ENCODE results near the gene PALB2. TPM values are rescaled to one million over a fixed set of nuclear protein-coding genes. Genes with fewer than 3 reads are reported as not detected.

The PALB2 gene
- total and polyA plus RNA-seq, 9 of the 15 experiments (the other 6 are each of a cell fraction or from before 2014, with no cell fraction given): 7.0 to 25.8 (median 15.2) TPM

GRCh38 chr16:23556881-23557778, 84.0 kb downstream of the PALB2 start, which contains the start of the genes EARS2 and UBFD1 (continued):
- TF ChIP-seq, protein P1, sequence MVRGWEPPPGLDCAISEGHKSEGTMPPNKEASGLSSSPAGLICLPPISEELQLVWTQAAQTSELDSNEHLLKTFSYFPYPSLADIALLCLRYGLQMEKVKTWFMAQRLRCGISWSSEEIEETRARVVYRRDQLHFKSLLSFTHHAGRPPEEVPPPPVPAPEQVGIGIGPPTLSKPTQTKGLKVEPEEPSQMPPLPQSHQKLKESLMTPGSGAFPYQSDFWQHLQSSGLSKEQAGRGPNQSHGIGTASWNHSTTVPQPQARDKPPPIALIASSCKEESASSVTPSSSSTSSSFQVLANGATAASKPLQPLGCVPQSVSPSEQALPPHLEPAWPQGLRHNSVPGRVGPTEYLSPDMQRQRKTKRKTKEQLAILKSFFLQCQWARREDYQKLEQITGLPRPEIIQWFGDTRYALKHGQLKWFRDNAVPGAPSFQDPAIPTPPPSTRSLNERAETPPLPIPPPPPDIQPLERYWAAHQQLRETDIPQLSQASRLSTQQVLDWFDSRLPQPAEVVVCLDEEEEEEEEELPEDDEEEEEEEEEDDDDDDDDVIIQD (CRISPR knock-in tag; IDR thresholded peaks at IDR 0.05): no peak
- no peak for TF ChIP-seq THRAP3 (IDR thresholded peaks at IDR 0.05; ENCODE audit: borderline replicate concordance)
- TF ChIP-seq NFE2L1 (tag; IDR thresholded peaks at IDR 0.05; ENCODE audit: borderline replicate concordance, low read depth): no peak
- TF ChIP-seq, protein P2, sequence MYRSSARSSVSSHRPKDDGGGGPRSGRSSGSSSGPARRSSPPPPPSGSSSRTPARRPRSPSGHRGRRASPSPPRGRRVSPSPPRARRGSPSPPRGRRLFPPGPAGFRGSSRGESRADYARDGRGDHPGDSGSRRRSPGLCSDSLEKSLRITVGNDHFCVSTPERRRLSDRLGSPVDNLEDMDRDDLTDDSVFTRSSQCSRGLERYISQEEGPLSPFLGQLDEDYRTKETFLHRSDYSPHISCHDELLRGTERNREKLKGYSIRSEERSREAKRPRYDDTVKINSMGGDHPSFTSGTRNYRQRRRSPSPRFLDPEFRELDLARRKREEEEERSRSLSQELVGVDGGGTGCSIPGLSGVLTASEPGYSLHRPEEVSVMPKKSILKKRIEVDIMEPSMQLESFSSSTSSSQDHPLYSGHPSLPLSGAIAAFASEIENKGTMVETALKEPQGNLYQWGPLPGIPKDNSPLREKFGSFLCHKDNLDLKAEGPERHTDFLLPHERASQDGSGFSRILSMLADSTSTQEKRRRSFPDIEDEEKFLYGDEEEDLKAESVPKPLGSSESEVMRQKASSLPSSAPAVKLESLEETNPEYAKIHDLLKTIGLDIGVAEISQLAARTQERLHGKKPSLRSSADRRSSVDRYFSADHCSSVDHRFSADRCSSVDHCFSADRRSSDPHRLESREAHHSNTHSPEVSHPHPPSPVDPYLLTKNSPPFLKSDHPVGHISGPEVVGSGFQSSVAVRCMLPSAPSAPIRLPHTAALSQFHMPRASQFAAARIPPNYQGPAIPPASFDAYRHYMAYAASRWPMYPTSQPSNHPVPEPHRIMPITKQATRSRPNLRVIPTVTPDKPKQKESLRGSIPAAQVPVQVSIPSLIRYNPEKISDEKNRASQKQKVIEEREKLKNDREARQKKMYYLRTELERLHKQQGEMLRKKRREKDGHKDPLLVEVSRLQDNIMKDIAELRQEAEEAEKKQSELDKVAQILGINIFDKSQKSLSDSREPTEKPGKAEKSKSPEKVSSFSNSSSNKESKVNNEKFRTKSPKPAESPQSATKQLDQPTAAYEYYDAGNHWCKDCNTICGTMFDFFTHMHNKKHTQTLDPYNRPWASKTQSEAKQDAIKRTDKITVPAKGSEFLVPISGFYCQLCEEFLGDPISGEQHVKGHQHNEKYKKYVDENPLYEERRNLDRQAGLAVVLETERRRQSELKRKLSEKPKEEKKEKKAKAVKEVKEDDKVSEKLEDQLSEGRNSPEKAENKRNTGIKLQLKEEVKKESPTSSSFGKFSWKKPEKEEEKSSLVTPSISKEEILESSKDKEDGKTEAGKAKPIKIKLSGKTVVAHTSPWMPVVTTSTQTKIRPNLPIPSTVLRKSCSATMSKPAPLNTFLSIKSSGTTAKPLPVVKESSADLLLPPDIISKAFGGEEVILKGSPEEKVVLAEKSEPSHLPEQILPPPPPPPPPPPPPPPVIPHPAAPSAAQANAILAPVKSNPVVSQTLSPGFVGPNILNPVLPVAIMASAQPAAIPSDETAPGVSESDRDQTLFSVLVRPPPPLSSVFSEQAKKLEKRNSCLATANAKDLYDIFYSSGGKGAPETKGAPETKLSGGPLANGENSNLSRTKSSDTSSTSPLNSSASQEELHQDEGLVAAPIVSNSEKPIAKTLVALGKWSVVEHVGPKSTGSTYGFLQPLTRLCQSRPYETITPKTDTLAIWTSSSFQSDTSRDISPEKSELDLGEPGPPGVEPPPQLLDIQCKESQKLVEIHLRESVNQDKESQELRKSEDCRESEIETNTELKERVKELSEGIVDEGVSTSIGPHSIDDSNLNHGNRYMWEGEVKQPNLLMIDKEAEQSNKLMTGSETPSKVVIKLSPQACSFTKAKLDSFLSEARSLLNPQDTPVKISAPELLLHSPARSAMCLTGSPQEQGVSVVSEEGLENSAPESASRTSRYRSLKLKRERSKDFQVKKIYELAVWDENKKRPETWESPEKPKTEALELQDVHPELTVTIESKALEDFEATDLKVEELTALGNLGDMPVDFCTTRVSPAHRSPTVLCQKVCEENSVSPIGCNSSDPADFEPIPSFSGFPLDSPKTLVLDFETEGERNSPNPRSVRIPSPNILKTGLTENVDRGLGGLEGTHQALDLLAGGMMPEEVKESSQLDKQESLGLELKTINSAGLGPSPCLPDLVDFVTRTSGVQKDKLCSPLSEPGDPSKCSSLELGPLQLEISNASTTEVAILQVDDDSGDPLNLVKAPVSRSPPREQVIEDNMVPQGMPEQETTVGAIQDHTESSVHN (IDR thresholded peaks at IDR 0.05; ENCODE audit: borderline replicate concordance in 1 of 2, low read depth in 1 of 2): peak in 1 of 2 experiments; percentile 61; a peak in 1 of 4 replicates
- no peak for TF ChIP-seq TEAD2 (tag; IDR thresholded peaks at IDR 0.05)
- TF ChIP-seq E2F3 (CRISPR knock-in tag; IDR thresholded peaks at IDR 0.05): no peak
- peak; percentile 40 for TF ChIP-seq PRDM10 (IDR thresholded peaks at IDR 0.05; ENCODE audit: partially characterized antibody)
- TF ChIP-seq PRMT5 (CRISPR knock-in tag; IDR thresholded peaks at IDR 0.05): no peak
- peak; percentile 90 for TF ChIP-seq LCOR (CRISPR knock-in tag; IDR thresholded peaks at IDR 0.05)
- TF ChIP-seq POLR2G (IDR thresholded peaks at IDR 0.05; ENCODE audit: low read depth, low read length): peak; percentile 97
- no peak for TF ChIP-seq ZC3H8 (IDR thresholded peaks at IDR 0.05)
- TF ChIP-seq ZNF584 (CRISPR knock-in tag; IDR thresholded peaks at IDR 0.05; ENCODE audit: low read depth): no peak

All from K562 (cell line).